K562 (cell line): ENCODE measurements around the gene C16orf92. TPM values are rescaled to one million over a fixed set of nuclear protein-coding genes. Genes with fewer than 3 reads are reported as not detected.
A peak's percentile ranks its signal among the peaks of the same experiment; 100 is the strongest.

Experiments used
- CEBPG ChIP-seq, 3 experiments: fragments of 200-800 bp in 1 of 3; sonication (Bioruptor generic) in 1 of 3; sonication (generic) in 1 of 3; formaldehyde crosslinking in 1 of 3; IDR thresholded peaks in 2 of 3; conservative IDR thresholded peaks in 1 of 3; 2 replicates each; pipeline versions ENCODE4 v1.6.1 to v1.8.0; 2016 to 2022; ENCODE audit warnings: missing compliant biosample characterization in 2 of 3, missing genetic modification characterization in 2 of 3, mild to moderate bottlenecking in 1 of 3, missing genetic modification reagents in 1 of 3
- CHD2 ChIP-seq: IDR thresholded peaks from 2 replicates; pipeline ENCODE4 v1.6.1; 2011; ENCODE audit warnings: low read depth, low read length
- ERF ChIP-seq: fragments of 450-650 bp; formaldehyde crosslinking; IDR thresholded peaks from 2 replicates; pipeline ENCODE4 v1.4.0; 2020; ENCODE audit warnings: mild to moderate bottlenecking, mixed read lengths
- GABPB1 ChIP-seq: sonication (generic); formaldehyde crosslinking; IDR thresholded peaks from 2 replicates; pipeline ENCODE4 v1.8.0; 2022; ENCODE audit warnings: mild to moderate bottlenecking, missing genetic modification reagents
- GTF2E2 ChIP-seq: fragments of 200-800 bp; sonication (Bioruptor generic); IDR thresholded peaks from 2 replicates; pipeline ENCODE4 v1.6.1; 2016; ENCODE audit warnings: missing genetic modification characterization, missing compliant biosample characterization
- HNRNPLL ChIP-seq: fragments of 200-400 bp; formaldehyde crosslinking; IDR thresholded peaks from 2 replicates; pipeline ENCODE4 v1.6.1; 2017; ENCODE audit warnings: low read length, low read depth, mild to moderate bottlenecking; ENCODE audit not compliant: poor library complexity, severe bottlenecking
- MAFG ChIP-seq: fragments of 450-650 bp; conservative IDR thresholded peaks from 2 replicates; pipeline ENCODE4 v1.6.1; 2016; ENCODE audit warnings: missing genetic modification characterization, missing compliant biosample characterization
- MAFK ChIP-seq: IDR thresholded peaks from 2 replicates; pipeline ENCODE4 v1.6.1; 2011; ENCODE audit warnings: low read length, improper control_type of control experiment
- MECOM ChIP-seq: fragments of 250-450 bp; sonication (Bioruptor Pico); IDR thresholded peaks from 2 replicates; pipeline ENCODE4 v1.8.0; 2022; ENCODE audit warnings: inconsistent platforms
- NONO ChIP-seq, 2 experiments: fragments of 200-400 bp in 1 of 2; fragments of 450-650 bp in 1 of 2; formaldehyde crosslinking in 1 of 2; IDR thresholded peaks; 2 replicates each; pipeline ENCODE4 v1.6.1; 2017; ENCODE audit warnings: low read depth in 2 of 2, mild to moderate bottlenecking in 2 of 2, moderate library complexity in 2 of 2, low read length in 1 of 2
- SMAD2 ChIP-seq: fragments of 150-350 bp; IDR thresholded peaks from 2 replicates; pipeline ENCODE4 v1.6.1; 2014; ENCODE audit warnings: low read depth, mild to moderate bottlenecking, low read length
- SMARCA4 ChIP-seq: fragments of 450-650 bp; IDR thresholded peaks from 2 replicates; pipeline ENCODE4 v1.6.1; 2016
- SMARCE1 ChIP-seq: fragments of 450-650 bp; IDR thresholded peaks from 2 replicates; pipeline ENCODE4 v1.7.1; 2016; ENCODE audit warnings: mild to moderate bottlenecking
- SRSF3 ChIP-seq: fragments of 200-400 bp; formaldehyde crosslinking; IDR thresholded peaks from 2 replicates; pipeline ENCODE4 v1.6.1; 2016; ENCODE audit warnings: mild to moderate bottlenecking, low read length, moderate library complexity; ENCODE audit not compliant: insufficient read depth
- TSHZ1 ChIP-seq: fragments of 250-450 bp; sonication (Bioruptor Pico); IDR thresholded peaks from 2 replicates; pipeline ENCODE4 v1.4.0; 2020; ENCODE audit warnings: mild to moderate bottlenecking, moderate library complexity
- ZBED1 ChIP-seq: IDR thresholded peaks from 2 replicates; pipeline ENCODE4 v1.6.1; 2014
- ZNF197 ChIP-seq: fragments of 200-800 bp; sonication (Bioruptor generic); IDR thresholded peaks from 2 replicates; pipeline ENCODE4 v1.6.1; 2016; ENCODE audit warnings: low read depth, missing genetic modification characterization, missing compliant biosample characterization
- ZNF717 ChIP-seq: fragments of 250-450 bp; sonication (Bioruptor Pico); IDR thresholded peaks from 2 replicates; pipeline ENCODE4 v1.5.0; 2021
- ZNF76 ChIP-seq: fragments of 250-450 bp; sonication (Bioruptor Pico); IDR thresholded peaks from 2 replicates; pipeline ENCODE4 v1.4.0; 2020; ENCODE audit warnings: mild to moderate bottlenecking, moderate library complexity, borderline replicate concordance
- ZNF830 ChIP-seq: fragments of 250-450 bp; sonication (Bioruptor Pico); IDR thresholded peaks from 2 replicates; pipeline ENCODE4 v1.5.0; 2021; ENCODE audit warnings: mild to moderate bottlenecking
- polyA plus RNA-seq, 8 experiments: library from polyadenylated mRNA; depleted of rRNA in 4 of 8; stranded (reverse) in 5 of 8; unstranded in 3 of 8; fragments of >200 nt; fragmentation: Nextera tagmentation in 2 of 8; fragmentation: Illumina TruSeq in 1 of 8; extraction: Ambion mirVana in 2 of 8; extraction: Trizol in 1 of 8; gene quantifications; 2 replicates each; pipeline versions ENCODE4 v1.2.1 to v1.2.3, GENCODE V29; 2011 to 2014; ENCODE audit warnings: inconsistent platforms in 1 of 8, missing spikeins in 1 of 8
- total RNA-seq, 7 experiments: library from RNA; depleted of rRNA in 6 of 7; stranded (reverse); fragments of >200 nt in 6 of 7; fragmentation: Illumina TruSeq in 2 of 7; extraction: Trizol in 2 of 7; gene quantifications; 2 replicates each; pipeline versions ENCODE4 v1.2.1 to v1.2.3, GENCODE V29; 2011 to 2021; ENCODE audit warnings: low replicate concordance in 1 of 7
- TF ChIP-seq, protein P1 (sequence below): fragments of 450-650 bp; IDR thresholded peaks from 2 replicates; pipeline ENCODE4 v1.6.1; 2016; ENCODE audit warnings: antibody characterized with exemption
- TF ChIP-seq, protein P2 (sequence below), 2 experiments: fragments of 450-650 bp in 1 of 2; sonication (generic) in 1 of 2; formaldehyde crosslinking in 1 of 2; IDR thresholded peaks in 1 of 2; conservative IDR thresholded peaks in 1 of 2; 2 replicates each; pipeline versions ENCODE4 v1.6.1 to v1.8.1; 2016 to 2023; ENCODE audit warnings: mild to moderate bottlenecking in 2 of 2, moderate library complexity in 2 of 2, inconsistent platforms in 1 of 2, missing genetic modification reagents in 1 of 2

Gene C16orf92
- total and polyA plus RNA-seq, 9 of the 15 experiments (the other 6 are each of a cell fraction or from before 2014, with no cell fraction given) = not detected

GRCh38 chr16:30065943-30066760 lies 43.2 kb downstream of the C16orf92 start (continued):
- no peak for TF ChIP-seq SMAD2
- 0 out of 2 replicates have a peak, but pooled peaks have one; percentile 39 for TF ChIP-seq ZNF830 (CRISPR knock-in tag)
- 0 out of 2 replicates have a peak, but pooled peaks have one; percentile 57 for TF ChIP-seq ZNF717 (CRISPR knock-in tag)
- TF ChIP-seq ZNF197 (CRISPR knock-in tag) = no peak
- no peak for TF ChIP-seq GABPB1 (CRISPR knock-in tag)
- no peak for TF ChIP-seq CHD2
- TF ChIP-seq HNRNPLL = peak; percentile 73
- no peak for TF ChIP-seq TSHZ1
- TF ChIP-seq MECOM (CRISPR knock-in tag) = no peak
- peak; percentile 82 for TF ChIP-seq SMARCA4
- TF ChIP-seq NONO (IDR thresholded peaks at IDR 0.05; ENCODE audit: low read depth in 2 of 2, low read length in 1 of 2) = peak in 1 of 2 experiments; percentile 24; a peak in 2 of 4 replicates
- 0 out of 2 replicates have a peak, but pooled peaks have one; percentile 14 for TF ChIP-seq GTF2E2 (tag)
- TF ChIP-seq, protein P1, sequence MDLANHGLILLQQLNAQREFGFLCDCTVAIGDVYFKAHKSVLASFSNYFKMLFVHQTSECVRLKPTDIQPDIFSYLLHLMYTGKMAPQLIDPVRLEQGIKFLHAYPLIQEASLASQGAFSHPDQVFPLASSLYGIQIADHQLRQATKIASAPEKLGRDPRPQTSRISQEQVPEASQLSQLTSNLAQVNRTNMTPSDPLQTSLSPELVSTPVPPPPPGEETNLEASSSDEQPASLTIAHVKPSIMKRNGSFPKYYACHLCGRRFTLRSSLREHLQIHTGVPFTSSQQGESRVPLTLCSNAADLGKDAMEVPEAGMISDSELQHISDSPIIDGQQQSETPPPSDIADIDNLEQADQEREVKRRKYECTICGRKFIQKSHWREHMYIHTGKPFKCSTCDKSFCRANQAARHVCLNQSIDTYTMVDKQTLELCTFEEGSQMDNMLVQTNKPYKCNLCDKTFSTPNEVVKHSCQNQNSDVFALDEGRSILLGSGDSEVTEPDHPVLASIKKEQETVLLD = 0 out of 2 replicates have a peak, but pooled peaks have one; percentile 49
- peak; percentile 73; the same call in 1 of the 2 replicates for TF ChIP-seq SRSF3
- TF ChIP-seq, protein P2, sequence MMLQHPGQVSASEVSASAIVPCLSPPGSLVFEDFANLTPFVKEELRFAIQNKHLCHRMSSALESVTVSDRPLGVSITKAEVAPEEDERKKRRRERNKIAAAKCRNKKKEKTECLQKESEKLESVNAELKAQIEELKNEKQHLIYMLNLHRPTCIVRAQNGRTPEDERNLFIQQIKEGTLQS (IDR thresholded peaks at IDR 0.05) = peak; percentile 63
- TF ChIP-seq, protein P2 (CRISPR knock-in tag; conservative IDR thresholded peaks at IDR 0.05) = no peak
- 0 out of 2 replicates have a peak, but pooled peaks have one; percentile 12 for TF ChIP-seq ZBED1
- TF ChIP-seq SMARCE1 = peak; percentile 77
- 0 out of 2 replicates have a peak, but pooled peaks have one; percentile 16 for TF ChIP-seq MAFK
- TF ChIP-seq CEBPG (CRISPR knock-in tag; IDR thresholded peaks at IDR 0.05) = no peak
- peak in 1 of 2 experiments; percentile 20; a peak in 1 of 4 replicates for TF ChIP-seq CEBPG (tag; conservative IDR thresholded peaks at IDR 0.05 in 1 of 2, IDR thresholded peaks at IDR 0.05 in 1 of 2)
- TF ChIP-seq MAFG (tag) = peak; percentile 58; the same call in 1 of the 2 replicates
- 0 out of 2 replicates have a peak, but pooled peaks have one; percentile 43 for TF ChIP-seq ERF (CRISPR knock-in tag)
- TF ChIP-seq ZNF76 (CRISPR knock-in tag) = peak; percentile 53; the same call in 1 of the 2 replicates
